ENCODE measurements around the gene HCFC1R1. TPM values are rescaled to one million over a fixed set of nuclear protein-coding genes. Genes with fewer than 3 reads are reported as not detected.

The HCFC1R1 gene
- total RNA-seq, 1 experiment from 2014 or later = 60.0 TPM

DNA sequence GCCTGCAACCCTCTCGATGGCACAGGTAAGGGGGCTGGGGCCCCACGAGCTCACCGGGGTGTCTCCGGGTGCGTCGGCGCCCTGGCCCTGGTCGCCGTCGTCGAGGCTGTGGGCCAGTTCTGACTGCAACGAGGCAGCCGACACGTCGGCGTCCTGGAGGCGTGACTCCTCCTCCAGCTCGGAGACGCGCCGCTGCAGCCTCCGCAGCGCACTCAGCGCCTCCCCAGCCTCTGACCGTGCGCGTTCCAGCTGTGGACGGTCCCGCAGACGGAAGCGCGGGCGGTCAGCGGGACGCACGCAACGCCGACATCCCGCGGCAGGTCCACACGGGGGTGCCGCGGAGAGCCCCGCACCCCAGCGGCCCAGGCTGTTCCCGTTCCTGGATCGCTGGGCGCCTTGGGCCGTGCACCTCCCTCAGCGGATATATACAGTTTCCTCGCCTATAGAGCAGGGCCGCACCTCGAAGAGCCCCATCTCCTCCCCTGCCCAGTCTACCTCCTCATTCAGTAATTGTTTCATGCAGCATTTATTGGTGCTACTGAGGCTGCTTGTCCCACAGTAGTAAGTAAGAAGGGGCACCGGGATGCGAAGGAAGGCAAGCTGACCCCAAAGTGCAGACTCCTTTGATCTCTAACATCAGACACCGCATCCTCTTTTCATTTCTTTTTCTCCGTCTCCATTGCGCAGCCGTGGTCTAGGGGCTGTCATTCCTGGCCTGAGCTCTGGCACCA, 5.9 kb upstream of the HCFC1R1 start:
- no TSS peak for BruUV-seq (replicated peaks)
- intact Hi-C loops (cut with micrococcal nuclease) = no loop called here

More for the DNA sequence above, 5.9 kb upstream of the HCFC1R1 start:
- ChIA-PET POLR2A (interaction anchor here (1.9 to 3.0 kb wide), 2 partner anchors 8 to 9 kb away, joined by 16 to 31 read pairs; partner anchors contain the start of genes HCFC1R1, THOC6 and TNFRSF12A), CTCF (interaction anchor here (2.0 to 2.8 kb wide), 2 partner anchors 10 to 16 kb away, joined by 8 to 10 read pairs; partner anchors contain the start of genes MMP25 and TNFRSF12A), RAD21 (ENCODE audit: low non-redundant PET in 1 of 2, low total read pairs in 2 of 2, uncharacterized antibody in 2 of 2, unreplicated experiment in 2 of 2) (no interaction called here)
- Histone ChIP-seq H3K79me2 (ENCODE audit: insufficient read depth, low read length) (peaks cover 7% of the 10 kb centered on the region; the same call in 1 of the 2 replicates), H3K27ac (ENCODE audit: low read depth, low read length) (no peak overlapping the region), H3K4me1 (ENCODE audit: control insufficient read depth in 1 of 2, insufficient read depth in 2 of 2, low read length in 2 of 2) (peaks cover 4 to 40% of the 10 kb centered on the region in 2 experiments; a peak in 3 of 4 replicates), H3K9ac (ENCODE audit: low read length) (no peak overlapping the region), H3K9me3 (ENCODE audit: control insufficient read depth in 1 of 2, insufficient read depth in 1 of 2, low read depth in 1 of 2, low read length in 2 of 2) (no peaks in the 10 kb centered on the region), H3K9me2 (ENCODE audit: insufficient read depth) (no peaks in the 10 kb centered on the region), H3K27me3 (ENCODE audit: insufficient read depth, low read length) (no peaks in the 10 kb centered on the region), H4K20me1 (ENCODE audit: insufficient read depth) (no peaks in the 10 kb centered on the region), H2AFZ (ENCODE audit: low read depth, low read length, poor library complexity, severe bottlenecking) (no peak overlapping the region), H3K4me2 (ENCODE audit: low read length) (no peak overlapping the region), H3K36me3 (ENCODE audit: control insufficient read depth in 1 of 2, insufficient read depth in 2 of 2, low read length in 2 of 2) (peaks cover 8 to 18% of the 10 kb centered on the region in 2 experiments; a peak in 2 of 4 replicates), H3K4me3 (replicated peaks in 1 of 2; ENCODE audit: low read depth in 1 of 2, low read length in 2 of 2) (no peak overlapping the region)
- no peak for ATAC-seq
- no peak for DNase-seq (ENCODE audit: low read depth, low spot score)
- TF ChIP-seq, protein P1, sequence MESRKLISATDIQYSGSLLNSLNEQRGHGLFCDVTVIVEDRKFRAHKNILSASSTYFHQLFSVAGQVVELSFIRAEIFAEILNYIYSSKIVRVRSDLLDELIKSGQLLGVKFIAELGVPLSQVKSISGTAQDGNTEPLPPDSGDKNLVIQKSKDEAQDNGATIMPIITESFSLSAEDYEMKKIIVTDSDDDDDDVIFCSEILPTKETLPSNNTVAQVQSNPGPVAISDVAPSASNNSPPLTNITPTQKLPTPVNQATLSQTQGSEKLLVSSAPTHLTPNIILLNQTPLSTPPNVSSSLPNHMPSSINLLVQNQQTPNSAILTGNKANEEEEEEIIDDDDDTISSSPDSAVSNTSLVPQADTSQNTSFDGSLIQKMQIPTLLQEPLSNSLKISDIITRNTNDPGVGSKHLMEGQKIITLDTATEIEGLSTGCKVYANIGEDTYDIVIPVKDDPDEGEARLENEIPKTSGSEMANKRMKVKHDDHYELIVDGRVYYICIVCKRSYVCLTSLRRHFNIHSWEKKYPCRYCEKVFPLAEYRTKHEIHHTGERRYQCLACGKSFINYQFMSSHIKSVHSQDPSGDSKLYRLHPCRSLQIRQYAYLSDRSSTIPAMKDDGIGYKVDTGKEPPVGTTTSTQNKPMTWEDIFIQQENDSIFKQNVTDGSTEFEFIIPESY (IDR thresholded peaks at IDR 0.05; ENCODE audit: extremely low read depth, insufficient replicate concordance, low read length) = no peak
- TF ChIP-seq ZNF274 (IDR thresholded peaks at IDR 0.05; ENCODE audit: low read depth, low read length) (no peak), SRF (IDR thresholded peaks at IDR 0.05; ENCODE audit: low read depth) (no peak), SIN3A (IDR thresholded peaks at IDR 0.05; ENCODE audit: low read depth) (no peak), YY1 (IDR thresholded peaks at IDR 0.05; ENCODE audit: extremely low read depth, insufficient replicate concordance, low read depth, low read length) (no peak), CEBPB (IDR thresholded peaks at IDR 0.05; ENCODE audit: low read depth) (no peak), EZH2phosphoT487 (IDR thresholded peaks at IDR 0.05; ENCODE audit: borderline replicate concordance) (no peak)
- TF ChIP-seq, protein P2, sequence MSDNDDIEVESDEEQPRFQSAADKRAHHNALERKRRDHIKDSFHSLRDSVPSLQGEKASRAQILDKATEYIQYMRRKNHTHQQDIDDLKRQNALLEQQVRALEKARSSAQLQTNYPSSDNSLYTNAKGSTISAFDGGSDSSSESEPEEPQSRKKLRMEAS (IDR thresholded peaks at IDR 0.05) = no peak

Data from HCT116 (cell line).